CD4-positive, alpha-beta T cell (primary cell): ENCODE measurements around the gene NOPCHAP1. TPM values are rescaled to one million over a fixed set of nuclear protein-coding genes. Genes with fewer than 3 reads are reported as not detected.

Source experiments
- ATAC-seq: fragments of 200-7000 bp; cut with Tn5 transposase; one replicate; pipeline ENCODE4 v1.10.0; 2022; ENCODE audit warnings: mild to moderate bottlenecking; ENCODE audit not compliant: poor library complexity
- CTCF ChIA-PET: fragments of 350-600 bp; sonication (Branson Sonifier 250); formaldehyde crosslinking; loops from one replicate; lab custom pipeline; 2021; ENCODE audit warnings: antibody characterized with exemption, inconsistent platforms; lab: Charles Lee
- POLR2A ChIA-PET: fragments of 350-600 bp; sonication (Branson Sonifier 250); formaldehyde crosslinking; loops from one replicate; lab custom pipeline; 2021; ENCODE audit warnings: antibody characterized with exemption, inconsistent platforms; lab: Charles Lee
- DNase-seq, 14 experiments: peaks; one replicate each; pipeline ENCODE4 v3.0.0-alpha.2; 2013 to 2020; ENCODE audit warnings: mixed read lengths in 2 of 14
- H3K27ac ChIP-seq, 2 donors: one replicate each; pipeline versions ENCODE4 v1.5.1 to v1.7.0; 2013; ENCODE audit warnings: low read length in 2 of 2, low read depth in 1 of 2, mild to moderate bottlenecking in 1 of 2
- H3K27me3 ChIP-seq, 2 experiments: 1 replicate in 1 of 2; 2 replicates in 1 of 2; pipeline versions ENCODE4 v1.6.1 to v1.7.0; 2013; ENCODE audit warnings: low read length in 2 of 2, control low read depth in 1 of 2, mild to moderate bottlenecking in 1 of 2, moderate library complexity in 1 of 2; ENCODE audit not compliant: insufficient read depth in 2 of 2, control insufficient read depth in 1 of 2
- H3K36me3 ChIP-seq: one replicate; pipeline ENCODE4 v1.6.1; 2013; ENCODE audit warnings: low read length, control low read depth; ENCODE audit not compliant: insufficient read depth
- H3K4me1 ChIP-seq: one replicate; pipeline ENCODE4 v1.6.1; 2013; ENCODE audit warnings: low read length, control low read depth; ENCODE audit not compliant: insufficient read depth
- H3K4me3 ChIP-seq: one replicate; pipeline ENCODE4 v1.5.1; 2013; ENCODE audit warnings: mild to moderate bottlenecking, low read length, moderate library complexity
- H3K9me3 ChIP-seq, 2 experiments: 1 replicate in 1 of 2; 2 replicates in 1 of 2; pipeline versions ENCODE4 v1.6.1 to v1.7.0; 2013; ENCODE audit warnings: low read length in 2 of 2, mild to moderate bottlenecking in 2 of 2, control low read depth in 1 of 2, moderate library complexity in 1 of 2; ENCODE audit not compliant: control insufficient read depth in 1 of 2, insufficient read depth in 1 of 2
- H3K27ac Mint-ChIP-seq: one replicate; pipeline ENCODE4 v1.8.0; 2020; ENCODE audit warnings: mixed read lengths
- H3K27me3 Mint-ChIP-seq: one replicate; pipeline ENCODE4 v1.8.0; 2021; ENCODE audit warnings: mixed read lengths
- H3K36me3 Mint-ChIP-seq: one replicate; pipeline ENCODE4 v1.8.0; 2021; ENCODE audit warnings: low read depth, mixed read lengths
- H3K4me1 Mint-ChIP-seq: one replicate; pipeline ENCODE4 v1.8.0; 2021; ENCODE audit warnings: low read depth, mixed read lengths
- H3K4me3 Mint-ChIP-seq: one replicate; pipeline ENCODE4 v1.8.0; 2020; ENCODE audit warnings: mild to moderate bottlenecking, mixed read lengths
- H3K9me3 Mint-ChIP-seq: one replicate; pipeline ENCODE4 v1.8.0; 2020; ENCODE audit warnings: mixed read lengths
- intact Hi-C, 2 experiments: fragments of 100-400 bp; cut with DNase I in 1 of 2; cut with micrococcal nuclease in 1 of 2; formaldehyde crosslinking; loops; one replicate each; pipeline versions ENCODE4 v1.15.1 to v1.9.0; 2023 to 2025; cut with DNase I, micrococcal nuclease
- total RNA-seq, 174 experiments: library from RNA in 2 of 174; stranded (reverse) in 2 of 174; gene quantifications; one replicate each; pipeline ENCODE4 v1.2.3 and lab custom pipeline; 2021 to 2026
- TF ChIP-seq, protein P1 (sequence below): fragments of 200-600 bp; IDR thresholded peaks from one replicate; pipeline ENCODE4 v1.8.0; 2022; ENCODE audit warnings: antibody characterized with exemption, mild to moderate bottlenecking

The NOPCHAP1 gene
- total RNA-seq, 2 experiments from 2014 or later = 10.1 to 11.8 TPM

DNA sequence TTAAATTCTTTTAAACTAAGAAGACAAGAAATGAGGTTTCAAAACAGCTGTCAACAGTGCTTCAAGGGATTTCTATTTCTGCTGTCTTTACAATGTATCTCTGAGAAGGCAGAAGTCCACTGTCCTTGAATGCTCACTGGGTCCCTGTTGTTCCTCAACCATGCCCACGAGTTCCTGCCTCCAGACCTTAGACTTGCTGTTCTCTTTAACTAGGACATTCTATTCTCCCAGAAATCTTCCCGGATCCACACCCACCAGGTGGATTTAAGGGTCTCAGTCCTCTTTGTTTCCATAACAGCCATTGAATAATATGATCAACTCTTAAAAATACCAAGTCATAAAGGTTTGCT is 21.3 kb upstream of the NOPCHAP1 start:
- no peaks in the 10 kb centered on the region for H3K9me3 ChIP-seq
- POLR2A ChIA-PET = no interaction called here
- intact Hi-C loops = loop anchor here in 1 of 2 experiments (5.0 to 10.0 kb wide), 2 partner anchors 77 to 760 kb away; no protein-coding TSS in a partner anchor
- H3K4me1 ChIP-seq = no peaks in the 10 kb centered on the region
- no peak overlapping the region for H3K4me3 ChIP-seq
- peaks cover 29% of the 10 kb centered on the region for H3K27me3 Mint-ChIP-seq
- H3K36me3 Mint-ChIP-seq = no peaks in the 10 kb centered on the region
- no peak overlapping the region for H3K27ac ChIP-seq
- H3K4me3 Mint-ChIP-seq = no peak overlapping the region
- H3K9me3 Mint-ChIP-seq = no peaks in the 10 kb centered on the region
- no peak for DNase-seq
- H3K4me1 Mint-ChIP-seq = peaks cover 4% of the 10 kb centered on the region
- CTCF ChIA-PET = interaction anchor here (1.0 kb wide), 1 partner anchor 29 kb away, joined by 3 read pairs; no protein-coding TSS in a partner anchor
- no peak for ATAC-seq
- no peak overlapping the region for H3K27ac Mint-ChIP-seq
- H3K36me3 ChIP-seq = no peaks in the 10 kb centered on the region
- TF ChIP-seq, protein P1, sequence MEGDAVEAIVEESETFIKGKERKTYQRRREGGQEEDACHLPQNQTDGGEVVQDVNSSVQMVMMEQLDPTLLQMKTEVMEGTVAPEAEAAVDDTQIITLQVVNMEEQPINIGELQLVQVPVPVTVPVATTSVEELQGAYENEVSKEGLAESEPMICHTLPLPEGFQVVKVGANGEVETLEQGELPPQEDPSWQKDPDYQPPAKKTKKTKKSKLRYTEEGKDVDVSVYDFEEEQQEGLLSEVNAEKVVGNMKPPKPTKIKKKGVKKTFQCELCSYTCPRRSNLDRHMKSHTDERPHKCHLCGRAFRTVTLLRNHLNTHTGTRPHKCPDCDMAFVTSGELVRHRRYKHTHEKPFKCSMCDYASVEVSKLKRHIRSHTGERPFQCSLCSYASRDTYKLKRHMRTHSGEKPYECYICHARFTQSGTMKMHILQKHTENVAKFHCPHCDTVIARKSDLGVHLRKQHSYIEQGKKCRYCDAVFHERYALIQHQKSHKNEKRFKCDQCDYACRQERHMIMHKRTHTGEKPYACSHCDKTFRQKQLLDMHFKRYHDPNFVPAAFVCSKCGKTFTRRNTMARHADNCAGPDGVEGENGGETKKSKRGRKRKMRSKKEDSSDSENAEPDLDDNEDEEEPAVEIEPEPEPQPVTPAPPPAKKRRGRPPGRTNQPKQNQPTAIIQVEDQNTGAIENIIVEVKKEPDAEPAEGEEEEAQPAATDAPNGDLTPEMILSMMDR = no peak
- no peaks in the 10 kb centered on the region for H3K27me3 ChIP-seq

DNA sequence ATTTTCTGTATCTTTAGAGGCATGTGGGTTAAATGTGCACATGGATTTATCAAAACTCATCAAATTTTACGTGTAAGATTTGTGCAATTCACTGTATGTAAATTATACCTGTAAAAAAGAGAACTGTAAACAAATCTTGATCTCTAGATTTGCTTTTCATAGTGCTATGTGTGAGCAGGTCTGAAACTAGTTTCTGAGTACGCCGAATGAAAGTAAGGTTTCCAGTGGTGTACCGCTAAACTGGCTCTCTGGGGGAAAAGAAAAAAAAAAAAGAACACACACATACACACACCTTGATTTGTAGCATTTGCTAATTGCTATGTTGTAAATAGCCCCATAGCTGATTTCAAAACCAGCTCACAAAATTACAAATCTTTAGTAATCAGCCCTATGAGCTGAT is 19.4 kb upstream of the NOPCHAP1 start:
- no peak overlapping the region for H3K4me3 Mint-ChIP-seq
- H3K36me3 Mint-ChIP-seq = no peaks in the 10 kb centered on the region
- H3K27ac ChIP-seq = no peak overlapping the region
- DNase-seq = no peak
- no peak overlapping the region for H3K27ac Mint-ChIP-seq
- no peaks in the 10 kb centered on the region for H3K4me1 ChIP-seq
- no peaks in the 10 kb centered on the region for H3K27me3 ChIP-seq
- H3K9me3 ChIP-seq = no peaks in the 10 kb centered on the region
- H3K36me3 ChIP-seq = no peaks in the 10 kb centered on the region
- H3K4me1 Mint-ChIP-seq = no peaks in the 10 kb centered on the region
- no peak for ATAC-seq
- intact Hi-C loops = loop anchor here in 1 of 2 experiments (10.0 kb wide), 1 partner anchor 762 kb away; no protein-coding TSS in a partner anchor
- POLR2A ChIA-PET = interaction anchor here (1.2 kb wide), 1 partner anchor 8 kb away, joined by 3 read pairs; no protein-coding TSS in a partner anchor
- no peaks in the 10 kb centered on the region for H3K9me3 Mint-ChIP-seq
- H3K4me3 ChIP-seq = no peak overlapping the region
- peaks cover 29% of the 10 kb centered on the region for H3K27me3 Mint-ChIP-seq
- TF ChIP-seq, protein P1 = no peak
- CTCF ChIA-PET = interaction anchor here (1.3 kb wide), 1 partner anchor 28 kb away, joined by 3 read pairs; no protein-coding TSS in a partner anchor

DNA sequence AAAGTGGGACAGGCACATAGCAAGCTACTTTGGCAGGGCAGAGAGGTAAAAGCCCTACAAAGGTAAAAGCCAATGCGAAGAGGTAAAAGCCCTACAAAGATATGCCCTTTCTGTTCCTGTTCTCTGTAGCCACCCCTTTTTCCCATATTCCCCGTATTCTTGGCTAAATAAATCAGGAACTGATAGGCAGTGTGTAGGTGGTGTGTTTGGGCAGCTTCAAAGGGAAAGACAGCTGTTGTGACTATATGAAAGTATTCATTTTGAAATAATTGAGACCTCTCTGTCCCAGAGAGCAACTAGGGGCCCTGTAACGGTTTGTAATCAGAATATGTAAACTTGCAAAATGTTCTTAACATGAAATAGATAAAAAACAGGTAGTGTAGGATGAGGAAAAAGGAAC is 16.8 kb upstream of the NOPCHAP1 start:
- Mint-ChIP-seq H3K4me1 (no peaks in the 10 kb centered on the region), H3K4me3 (no peak overlapping the region), H3K36me3 (no peaks in the 10 kb centered on the region), H3K27me3 (peaks cover 18% of the 10 kb centered on the region), H3K9me3 (no peaks in the 10 kb centered on the region), H3K27ac (no peak overlapping the region)
- Histone ChIP-seq H3K9me3 (no peaks in the 10 kb centered on the region), H3K4me3 (no peak overlapping the region), H3K4me1 (no peaks in the 10 kb centered on the region), H3K36me3 (no peaks in the 10 kb centered on the region), H3K27ac (no peak overlapping the region), H3K27me3 (no peaks in the 10 kb centered on the region)
- DNase-seq (no peak), ATAC-seq (no peak)
- intact Hi-C loops = loop anchor here in 1 of 2 experiments (10.0 kb wide), 1 partner anchor 765 kb away; no protein-coding TSS in a partner anchor
- TF ChIP-seq, protein P1 = no peak
- POLR2A ChIA-PET = no interaction called here
- CTCF ChIA-PET = interaction anchor here (1.6 kb wide), 1 partner anchor 588 kb away, joined by 4 read pairs; no protein-coding TSS in a partner anchor
